Adrenal gland (tissue), 12 donors: ENCODE data around the gene HMGCS2. TPM values are rescaled to one million over a fixed set of nuclear protein-coding genes. Genes with fewer than 3 reads are reported as not detected.

Experiments used
- DNase-seq, 7 donors: peaks; one replicate each; pipeline ENCODE4 v3.0.0-alpha.2; 2019 to 2020
- H3K27ac ChIP-seq, 5 donors: fragments of 200-600 bp; sonication (generic) in 4 of 5; 1 replicate in 3 of 5; 2 replicates in 2 of 5; pipeline versions ENCODE4 v1.5.1 to v1.8.0; 2016 to 2020; ENCODE audit warnings: mild to moderate bottlenecking in 1 of 5
- H3K27me3 ChIP-seq: fragments of 200-600 bp; 2 replicates; pipeline ENCODE4 v1.8.0; 2021
- H3K36me3 ChIP-seq, 2 donors: fragments of 200-600 bp; replicated peaks in 1 of 2; 1 replicate in 1 of 2; 2 replicates in 1 of 2; pipeline versions ENCODE4 v1.5.1 to v1.8.0; 2018 to 2022
- H3K4me1 ChIP-seq, 2 donors: fragments of 200-600 bp; replicated peaks in 1 of 2; 1 replicate in 1 of 2; 2 replicates in 1 of 2; pipeline versions ENCODE4 v1.5.1 to v1.8.0; 2018 to 2021
- H3K4me3 ChIP-seq, 4 donors: fragments of 200-600 bp; sonication (generic) in 3 of 4; one replicate each; pipeline ENCODE4 v1.5.1; 2016 to 2018
- H3K9me3 ChIP-seq, 3 donors: fragments of 200-600 bp; sonication (generic) in 1 of 3; replicated peaks in 1 of 3; 1 replicate in 2 of 3; 2 replicates in 1 of 3; pipeline versions ENCODE4 v1.5.1 to v1.8.0; 2016 to 2021
- POLR2A ChIP-seq, 2 donors: fragments of 450-650 bp; IDR thresholded peaks; one replicate each; pipeline ENCODE4 v1.6.1; 2017; ENCODE audit warnings: antibody characterized with exemption in 2 of 2, mild to moderate bottlenecking in 2 of 2, moderate library complexity in 1 of 2
- WGBS, 4 donors: extraction: QIAGEN DNeasy Blood & Tissue Kit in 2 of 4; methylation state at CpG; one replicate each; pipeline versions ENCODE4 v1.1.5 to v1.1.7; 2013 to 2017; 5-methylcytosine and 5-hydroxymethylcytosine counted together
- intact Hi-C, 2 donors: fragments of 100-400 bp; cut with DNase I; formaldehyde crosslinking; loops; one replicate each; pipeline versions ENCODE4 v1.14.1 to v1.15.0; 2022 to 2023
- polyA plus RNA-seq, 3 donors: library from polyadenylated mRNA; stranded (reverse); fragments of 200-250 nt in 2 of 3; fragments of 350-450 nt in 1 of 3; fragmentation: Illumina TruSeq in 1 of 3; extraction: RNeasy Lipid Tissue Mini Kit (QIAGEN cat#74804) in 1 of 3; gene quantifications; one replicate each; pipeline ENCODE4 v1.2.3, GENCODE V29; 2013 to 2014
- total RNA-seq, 9 donors: library from RNA; depleted of rRNA in 4 of 9; stranded (reverse); fragments of >200 nt in 4 of 9; fragments of 120-200 nt in 1 of 9; fragmentation: NEBNext Ultra II Directional in 1 of 9; extraction: Animal tissue kit (Norgen Biotek cat#: 25700) in 1 of 9; gene quantifications; one replicate each; pipeline versions ENCODE4 v1.1.0 to v1.2.4, GENCODE V29; 2013 to 2023
- TF ChIP-seq, protein P1 (sequence below), 6 experiments: fragments of 450-650 bp in 4 of 6; fragments of 200-600 bp in 2 of 6; sonication (generic) in 1 of 6; IDR thresholded peaks; 1 replicate in 5 of 6; 2 replicates in 1 of 6; pipeline versions ENCODE4 v1.5.1 to v1.8.0; 2016 to 2021; ENCODE audit warnings: antibody characterized with exemption in 6 of 6, mild to moderate bottlenecking in 2 of 6, moderate library complexity in 1 of 6
- donor health status: healthy with polysubstance abuse.
- donor health status: Bipolar disorder and iron deficiency.
- donor health status: DM: yes; HTN: yes; CAD: no.
- donor health status: DM: no; HTN: no; CAD: no.
- donor health status: DM: no; HTN: no; CAD: no.
- donor health status: DM: yes; HTN: yes; CAD: no.

The HMGCS2 gene
- total and polyA plus RNA-seq, 12 donors: 0.30 to 0.68 (median 0.34) TPM; not detected in 5

DNA sequence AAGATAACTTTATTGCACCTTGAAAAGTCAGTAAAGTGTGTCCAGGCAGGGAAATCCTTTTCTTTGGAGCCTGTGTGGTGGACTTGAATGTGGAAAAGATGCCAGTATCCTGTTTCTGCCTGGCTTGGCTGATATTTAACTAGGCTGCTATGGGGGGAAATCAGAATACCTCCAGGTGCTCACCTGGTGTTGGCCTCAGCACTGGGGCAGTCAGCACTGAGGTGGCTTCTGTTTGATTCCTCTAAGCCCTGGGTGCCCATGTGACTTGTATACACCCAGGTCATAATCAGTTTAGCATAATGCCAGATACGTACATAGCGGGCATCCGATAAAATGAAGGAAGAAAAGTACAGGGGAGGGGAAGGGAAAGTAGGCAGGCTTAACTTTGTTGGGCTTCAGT lies 49.7 kb downstream of the HMGCS2 start:
- Histone ChIP-seq H3K27me3 (no peaks in the 10 kb centered on the region), H3K36me3 (no peaks in the 10 kb centered on the region), H3K9me3 (no peaks in the 10 kb centered on the region), H3K4me3 (no peak overlapping the region), H3K27ac (no peak overlapping the region), H3K4me1 (no peaks in the 10 kb centered on the region)
- 87 to 96% (median 95%) methylated on average over 3 of the region's 3 CpGs for WGBS, 4 donors
- no peak for DNase-seq
- intact Hi-C loops: no loop called here
- TF ChIP-seq POLR2A (IDR thresholded peaks at IDR 0.05): no peak
- TF ChIP-seq, protein P1, sequence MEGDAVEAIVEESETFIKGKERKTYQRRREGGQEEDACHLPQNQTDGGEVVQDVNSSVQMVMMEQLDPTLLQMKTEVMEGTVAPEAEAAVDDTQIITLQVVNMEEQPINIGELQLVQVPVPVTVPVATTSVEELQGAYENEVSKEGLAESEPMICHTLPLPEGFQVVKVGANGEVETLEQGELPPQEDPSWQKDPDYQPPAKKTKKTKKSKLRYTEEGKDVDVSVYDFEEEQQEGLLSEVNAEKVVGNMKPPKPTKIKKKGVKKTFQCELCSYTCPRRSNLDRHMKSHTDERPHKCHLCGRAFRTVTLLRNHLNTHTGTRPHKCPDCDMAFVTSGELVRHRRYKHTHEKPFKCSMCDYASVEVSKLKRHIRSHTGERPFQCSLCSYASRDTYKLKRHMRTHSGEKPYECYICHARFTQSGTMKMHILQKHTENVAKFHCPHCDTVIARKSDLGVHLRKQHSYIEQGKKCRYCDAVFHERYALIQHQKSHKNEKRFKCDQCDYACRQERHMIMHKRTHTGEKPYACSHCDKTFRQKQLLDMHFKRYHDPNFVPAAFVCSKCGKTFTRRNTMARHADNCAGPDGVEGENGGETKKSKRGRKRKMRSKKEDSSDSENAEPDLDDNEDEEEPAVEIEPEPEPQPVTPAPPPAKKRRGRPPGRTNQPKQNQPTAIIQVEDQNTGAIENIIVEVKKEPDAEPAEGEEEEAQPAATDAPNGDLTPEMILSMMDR (IDR thresholded peaks at IDR 0.05): no peak

DNA sequence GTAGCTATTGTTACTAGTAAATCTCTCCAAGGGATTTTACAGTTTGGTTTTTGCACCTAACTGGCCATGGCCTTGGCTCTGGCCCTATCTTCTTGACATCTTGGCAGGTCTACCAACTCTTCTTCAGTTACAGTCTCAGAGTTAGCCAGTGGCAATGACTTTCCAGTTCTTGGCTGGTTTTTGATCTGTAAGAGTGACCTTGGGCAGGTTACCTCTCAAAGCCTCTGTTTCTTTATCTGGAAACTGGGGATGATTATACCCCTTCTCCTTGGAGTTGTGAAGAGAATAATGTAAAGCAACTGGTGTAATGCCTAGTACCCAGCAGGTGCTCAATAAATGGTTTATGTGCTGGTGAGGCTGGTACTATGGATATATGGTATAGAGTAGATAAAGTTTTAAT lies 50.3 kb downstream of the HMGCS2 start:
- Histone ChIP-seq H3K27me3 (no peaks in the 10 kb centered on the region), H3K4me3 (no peak overlapping the region), H3K4me1 (no peaks in the 10 kb centered on the region), H3K36me3 (no peaks in the 10 kb centered on the region), H3K9me3 (no peaks in the 10 kb centered on the region), H3K27ac (no peak overlapping the region)
- DNase-seq: no peak
- TF ChIP-seq, protein P1 (IDR thresholded peaks at IDR 0.05): no peak
- TF ChIP-seq POLR2A (IDR thresholded peaks at IDR 0.05): no peak
- intact Hi-C loops: no loop called here

DNA sequence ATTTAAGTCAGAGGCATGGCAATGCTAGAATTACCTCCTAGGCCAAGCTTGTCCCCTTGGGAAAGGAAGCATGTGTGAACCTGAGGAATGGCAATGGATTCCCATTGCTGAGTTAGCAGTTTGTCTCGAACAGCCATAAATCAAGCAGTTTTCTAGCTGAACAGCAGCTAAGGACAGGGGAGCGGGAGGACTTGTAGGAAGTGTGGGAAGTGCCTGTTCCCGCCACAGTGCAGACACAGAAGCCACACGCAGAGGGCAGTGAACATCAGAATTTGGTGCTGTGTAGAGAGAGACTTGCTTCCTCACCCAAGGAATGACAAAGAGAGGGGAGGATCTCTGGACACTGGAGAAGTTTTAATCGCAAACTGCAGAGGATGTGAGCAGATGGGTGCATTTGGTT lies 53.2 kb downstream of the HMGCS2 start:
- intact Hi-C loops: no loop called here
- Histone ChIP-seq H3K9me3 (no peaks in the 10 kb centered on the region), H3K27ac (no peak overlapping the region), H3K27me3 (peaks cover 14% of the 10 kb centered on the region), H3K4me1 (peaks cover 13 to 15% of the 10 kb centered on the region in 2 donors), H3K4me3 (no peak overlapping the region), H3K36me3 (no peaks in the 10 kb centered on the region)
- 49 to 74% (median 55%) methylated on average over 5 of the region's 5 CpGs for WGBS, 4 donors
- no peak for DNase-seq
- no peak for TF ChIP-seq POLR2A (IDR thresholded peaks at IDR 0.05)
- TF ChIP-seq, protein P1 (IDR thresholded peaks at IDR 0.05): no peak

DNA sequence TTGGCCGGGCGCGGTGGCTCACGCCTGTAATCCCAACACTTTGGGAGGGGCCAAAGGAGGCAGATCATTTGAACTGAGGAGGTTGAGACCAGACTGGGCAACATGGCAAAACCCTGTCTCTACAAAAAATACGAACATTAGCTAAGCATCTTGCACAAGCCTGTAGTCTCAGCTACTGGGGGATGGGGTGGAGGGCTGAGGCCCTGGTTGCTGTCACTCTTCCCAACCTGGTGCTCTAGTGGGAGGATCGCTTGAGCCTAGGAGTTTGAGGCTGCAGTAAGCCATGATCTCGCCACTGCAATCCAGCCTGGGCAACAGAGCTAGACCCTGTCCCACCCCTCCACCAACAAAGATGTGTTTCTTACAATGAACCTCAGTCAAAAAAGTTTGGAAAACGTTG lies 54.1 kb downstream of the HMGCS2 start:
- WGBS, 4 donors: 88 to 90% (median 88%) methylated on average over 8 of the region's 8 CpGs
- intact Hi-C loops: no loop called here
- Histone ChIP-seq H3K4me3 (no peak overlapping the region), H3K4me1 (peaks cover 13 to 15% of the 10 kb centered on the region in 2 donors), H3K27me3 (peaks cover 14% of the 10 kb centered on the region), H3K9me3 (no peaks in the 10 kb centered on the region), H3K36me3 (no peaks in the 10 kb centered on the region), H3K27ac (no peak overlapping the region)
- no peak for DNase-seq
- TF ChIP-seq, protein P1 (IDR thresholded peaks at IDR 0.05): no peak
- TF ChIP-seq POLR2A (IDR thresholded peaks at IDR 0.05): no peak
